A549 (cell line): ENCODE measurements around the gene TARP.

ENCODE experiments used
- CBX2 ChIP-seq: fragments of 200-600 bp; sonication (generic); IDR thresholded peaks from 2 replicates; pipeline ENCODE4 v1.6.1; 2016; ENCODE audit warnings: low read depth, mild to moderate bottlenecking, borderline replicate concordance
- EP300 ChIP-seq, 2 experiments: fragments of >200 bp; sonication (Bioruptor Twin); formaldehyde crosslinking; IDR thresholded peaks; 2 replicates in 1 of 2; 3 replicates in 1 of 2; pipeline ENCODE4 v1.6.1; 2016 to 2017
- JUNB ChIP-seq: fragments of >200 bp; sonication (Bioruptor Twin); formaldehyde crosslinking; IDR thresholded peaks from 2 replicates; pipeline ENCODE4 v1.6.1; 2016
- MYC ChIP-seq: IDR thresholded peaks from 2 replicates; pipeline ENCODE4 v1.6.1; 2012; ENCODE audit warnings: mild to moderate bottlenecking, inconsistent platforms, low read length, improper control_type of control experiment, borderline replicate concordance
- POLR2A ChIP-seq: IDR thresholded peaks from 2 replicates; pipeline ENCODE4 v1.6.1; 2012; ENCODE audit warnings: mild to moderate bottlenecking, low read length
- RCOR1 ChIP-seq: fragments of 150-350 bp; IDR thresholded peaks from 2 replicates; pipeline ENCODE4 v1.6.1; 2014; ENCODE audit warnings: antibody characterized with exemption, low read length, low read depth
- RNF2 ChIP-seq: fragments of 200-600 bp; sonication (generic); IDR thresholded peaks from 2 replicates; pipeline ENCODE4 v1.6.1; 2016; ENCODE audit warnings: low read depth, mild to moderate bottlenecking, antibody characterized with exemption, moderate library complexity, borderline replicate concordance
- SMC3 ChIP-seq: fragments of >200 bp; sonication (Bioruptor Twin); formaldehyde crosslinking; IDR thresholded peaks from 3 replicates; pipeline ENCODE4 v1.6.1; 2018; ENCODE audit warnings: inconsistent platforms
- ZFP36 ChIP-seq: fragments of 450-650 bp; IDR thresholded peaks from 2 replicates; pipeline ENCODE4 v1.6.1; 2014; ENCODE audit warnings: borderline replicate concordance; ENCODE audit not compliant: partially characterized antibody
- TF ChIP-seq, protein P1 (sequence below): fragments of >200 bp; sonication (Bioruptor Twin); formaldehyde crosslinking; IDR thresholded peaks from 3 replicates; pipeline ENCODE4 v1.5.1; 2016
- TF ChIP-seq, protein P2 (sequence below): IDR thresholded peaks from 2 replicates; pipeline ENCODE4 v1.6.1; 2012
- TF ChIP-seq, protein P3 (sequence below): fragments of 150-350 bp; IDR thresholded peaks from 2 replicates; pipeline ENCODE4 v1.6.1; 2014; ENCODE audit warnings: low read depth, mild to moderate bottlenecking, low read length
- TF ChIP-seq, protein P4 (sequence below): IDR thresholded peaks from 2 replicates; pipeline ENCODE4 v1.6.1; 2012; ENCODE audit warnings: low read depth, borderline replicate concordance

DNA sequence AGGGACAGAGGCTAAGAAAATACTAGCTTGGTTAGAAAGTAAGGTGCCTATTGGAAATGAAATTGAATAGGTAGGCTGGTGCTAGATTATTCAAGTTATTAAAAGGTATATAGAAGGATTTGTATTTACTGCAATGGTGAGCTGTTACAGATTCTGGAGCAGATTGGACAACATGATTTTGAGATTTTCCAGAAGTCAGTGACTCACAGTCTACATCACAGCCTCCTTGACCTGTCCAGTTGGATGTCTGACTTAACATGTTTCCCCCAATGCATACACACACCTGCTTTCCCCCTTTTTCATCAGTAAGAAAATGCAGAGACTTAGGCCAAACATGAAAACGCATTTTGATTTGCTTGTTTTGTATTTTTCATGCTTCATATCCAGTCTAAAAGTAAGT is 62.0 kb downstream of the TARP start:
- TF ChIP-seq, protein P1, sequence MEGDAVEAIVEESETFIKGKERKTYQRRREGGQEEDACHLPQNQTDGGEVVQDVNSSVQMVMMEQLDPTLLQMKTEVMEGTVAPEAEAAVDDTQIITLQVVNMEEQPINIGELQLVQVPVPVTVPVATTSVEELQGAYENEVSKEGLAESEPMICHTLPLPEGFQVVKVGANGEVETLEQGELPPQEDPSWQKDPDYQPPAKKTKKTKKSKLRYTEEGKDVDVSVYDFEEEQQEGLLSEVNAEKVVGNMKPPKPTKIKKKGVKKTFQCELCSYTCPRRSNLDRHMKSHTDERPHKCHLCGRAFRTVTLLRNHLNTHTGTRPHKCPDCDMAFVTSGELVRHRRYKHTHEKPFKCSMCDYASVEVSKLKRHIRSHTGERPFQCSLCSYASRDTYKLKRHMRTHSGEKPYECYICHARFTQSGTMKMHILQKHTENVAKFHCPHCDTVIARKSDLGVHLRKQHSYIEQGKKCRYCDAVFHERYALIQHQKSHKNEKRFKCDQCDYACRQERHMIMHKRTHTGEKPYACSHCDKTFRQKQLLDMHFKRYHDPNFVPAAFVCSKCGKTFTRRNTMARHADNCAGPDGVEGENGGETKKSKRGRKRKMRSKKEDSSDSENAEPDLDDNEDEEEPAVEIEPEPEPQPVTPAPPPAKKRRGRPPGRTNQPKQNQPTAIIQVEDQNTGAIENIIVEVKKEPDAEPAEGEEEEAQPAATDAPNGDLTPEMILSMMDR = no peak
- TF ChIP-seq, protein P2, sequence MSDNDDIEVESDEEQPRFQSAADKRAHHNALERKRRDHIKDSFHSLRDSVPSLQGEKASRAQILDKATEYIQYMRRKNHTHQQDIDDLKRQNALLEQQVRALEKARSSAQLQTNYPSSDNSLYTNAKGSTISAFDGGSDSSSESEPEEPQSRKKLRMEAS = no peak
- TF ChIP-seq POLR2A (no peak), RNF2 (no peak), JUNB (no peak), SMC3 (no peak), EP300 (IDR thresholded peaks at IDR 0.05) (no peak), MYC (no peak), RCOR1 (no peak), CBX2 (no peak), ZFP36 (no peak)
- TF ChIP-seq, protein P3, sequence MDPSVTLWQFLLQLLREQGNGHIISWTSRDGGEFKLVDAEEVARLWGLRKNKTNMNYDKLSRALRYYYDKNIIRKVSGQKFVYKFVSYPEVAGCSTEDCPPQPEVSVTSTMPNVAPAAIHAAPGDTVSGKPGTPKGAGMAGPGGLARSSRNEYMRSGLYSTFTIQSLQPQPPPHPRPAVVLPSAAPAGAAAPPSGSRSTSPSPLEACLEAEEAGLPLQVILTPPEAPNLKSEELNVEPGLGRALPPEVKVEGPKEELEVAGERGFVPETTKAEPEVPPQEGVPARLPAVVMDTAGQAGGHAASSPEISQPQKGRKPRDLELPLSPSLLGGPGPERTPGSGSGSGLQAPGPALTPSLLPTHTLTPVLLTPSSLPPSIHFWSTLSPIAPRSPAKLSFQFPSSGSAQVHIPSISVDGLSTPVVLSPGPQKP = no peak
- TF ChIP-seq, protein P4, sequence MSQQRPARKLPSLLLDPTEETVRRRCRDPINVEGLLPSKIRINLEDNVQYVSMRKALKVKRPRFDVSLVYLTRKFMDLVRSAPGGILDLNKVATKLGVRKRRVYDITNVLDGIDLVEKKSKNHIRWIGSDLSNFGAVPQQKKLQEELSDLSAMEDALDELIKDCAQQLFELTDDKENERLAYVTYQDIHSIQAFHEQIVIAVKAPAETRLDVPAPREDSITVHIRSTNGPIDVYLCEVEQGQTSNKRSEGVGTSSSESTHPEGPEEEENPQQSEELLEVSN = no peak
